Adrenal gland (tissue), 5 donors: ENCODE measurements around the gene SMCHD1.

Experiments
- POLR2A ChIP-seq, 2 donors: fragments of 450-650 bp; IDR thresholded peaks; one replicate each; pipeline ENCODE4 v1.6.1; 2017; ENCODE audit warnings: antibody characterized with exemption in 2 of 2, mild to moderate bottlenecking in 2 of 2, moderate library complexity in 1 of 2
- TF ChIP-seq, protein P1 (sequence below), 6 experiments: fragments of 450-650 bp in 4 of 6; fragments of 200-600 bp in 2 of 6; sonication (generic) in 1 of 6; IDR thresholded peaks; 1 replicate in 5 of 6; 2 replicates in 1 of 6; pipeline versions ENCODE4 v1.5.1 to v1.8.0; 2016 to 2021; ENCODE audit warnings: antibody characterized with exemption in 6 of 6, mild to moderate bottlenecking in 2 of 6, moderate library complexity in 1 of 6
- donor health status: DM: no; HTN: no; CAD: no.

DNA sequence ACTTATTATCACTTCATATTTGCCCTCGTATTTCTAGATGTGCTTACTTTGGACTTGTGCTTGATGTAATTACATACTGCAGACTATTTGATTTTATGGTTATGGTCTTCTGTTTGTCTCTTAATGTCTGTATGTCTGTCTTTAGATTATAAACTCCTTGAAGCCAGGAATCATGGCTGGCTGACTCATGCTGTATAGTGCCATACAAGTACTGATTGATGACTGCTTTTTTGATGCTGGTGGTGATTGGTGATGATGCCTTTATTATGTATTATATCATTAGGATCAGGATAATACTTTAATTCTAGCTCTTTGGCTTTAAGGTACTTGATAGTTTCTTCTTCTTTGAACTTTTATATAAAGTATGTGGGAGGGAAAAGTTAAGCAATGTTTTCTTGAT, 17.3 kb downstream of the SMCHD1 start:
- TF ChIP-seq, protein P1, sequence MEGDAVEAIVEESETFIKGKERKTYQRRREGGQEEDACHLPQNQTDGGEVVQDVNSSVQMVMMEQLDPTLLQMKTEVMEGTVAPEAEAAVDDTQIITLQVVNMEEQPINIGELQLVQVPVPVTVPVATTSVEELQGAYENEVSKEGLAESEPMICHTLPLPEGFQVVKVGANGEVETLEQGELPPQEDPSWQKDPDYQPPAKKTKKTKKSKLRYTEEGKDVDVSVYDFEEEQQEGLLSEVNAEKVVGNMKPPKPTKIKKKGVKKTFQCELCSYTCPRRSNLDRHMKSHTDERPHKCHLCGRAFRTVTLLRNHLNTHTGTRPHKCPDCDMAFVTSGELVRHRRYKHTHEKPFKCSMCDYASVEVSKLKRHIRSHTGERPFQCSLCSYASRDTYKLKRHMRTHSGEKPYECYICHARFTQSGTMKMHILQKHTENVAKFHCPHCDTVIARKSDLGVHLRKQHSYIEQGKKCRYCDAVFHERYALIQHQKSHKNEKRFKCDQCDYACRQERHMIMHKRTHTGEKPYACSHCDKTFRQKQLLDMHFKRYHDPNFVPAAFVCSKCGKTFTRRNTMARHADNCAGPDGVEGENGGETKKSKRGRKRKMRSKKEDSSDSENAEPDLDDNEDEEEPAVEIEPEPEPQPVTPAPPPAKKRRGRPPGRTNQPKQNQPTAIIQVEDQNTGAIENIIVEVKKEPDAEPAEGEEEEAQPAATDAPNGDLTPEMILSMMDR (IDR thresholded peaks at IDR 0.05) = no peak
- TF ChIP-seq POLR2A (IDR thresholded peaks at IDR 0.05) = no peak
